Measurements from ENCODE around the gene RBBP7.

Gene RBBP7

DNA sequence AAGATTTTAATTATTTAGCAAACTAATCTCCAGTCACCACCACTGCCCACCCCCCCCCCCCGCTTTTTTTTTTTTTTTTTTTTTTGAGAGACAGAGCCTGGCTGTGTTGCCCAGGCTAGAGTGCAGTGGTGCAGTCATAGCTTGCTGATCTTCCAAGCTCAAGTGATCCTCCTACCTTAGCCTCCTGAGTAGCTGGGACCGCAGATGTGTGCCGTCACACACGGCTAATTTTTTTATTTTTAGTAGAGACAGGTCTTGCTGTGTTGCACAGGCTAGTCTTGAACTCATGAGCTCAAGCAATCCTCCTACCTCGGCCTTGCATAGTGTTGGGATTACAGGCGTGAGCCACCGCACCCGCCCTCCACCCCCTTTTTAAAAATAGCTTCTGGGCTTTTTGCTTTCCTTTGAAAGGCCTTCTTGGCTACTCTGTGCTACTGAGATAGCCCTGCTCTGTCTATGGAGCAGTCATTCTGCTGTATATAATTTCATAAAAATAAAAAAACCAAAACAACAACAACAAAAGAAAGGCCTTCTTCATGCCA is 65.2 kb downstream of the RBBP7 start:
- TF ChIP-seq Cebpa-rat (IDR thresholded peaks at IDR 0.05): no peak
- H3K4me2 ChIP-seq: peak overlapping the region; percentile 22; the same call in 1 of the 2 replicates

DNA sequence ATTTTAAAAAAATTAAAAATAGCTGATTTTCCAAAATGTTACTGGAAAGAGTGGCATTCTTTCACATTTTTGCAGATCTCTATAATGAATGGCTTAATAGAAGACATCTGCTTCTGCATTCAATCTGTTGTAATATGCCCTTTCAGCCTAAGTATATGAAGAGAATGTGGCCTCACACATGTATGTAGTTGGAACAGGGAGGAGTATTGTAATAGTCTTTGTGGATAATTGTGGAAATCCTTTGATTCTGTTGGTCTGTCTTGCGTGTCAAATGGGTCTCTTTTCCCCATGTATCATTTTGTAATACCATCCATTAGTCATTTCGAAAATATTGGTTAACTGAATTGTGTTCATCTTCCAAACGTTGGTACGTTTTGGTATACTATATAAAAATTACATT is 72.3 kb downstream of the RBBP7 start:
- H3K9ac ChIP-seq: no peak overlapping the region
- H3K27ac ChIP-seq: no peak overlapping the region
- peaks cover 100% of the 10 kb centered on the region for H4K20me1 ChIP-seq
- H3K9me3 ChIP-seq: no peaks in the 10 kb centered on the region
- no peaks in the 10 kb centered on the region for H3K4me1 ChIP-seq
- no peak overlapping the region for H3K4me2 ChIP-seq
- H3K4me3 ChIP-seq: no peak overlapping the region
- TF ChIP-seq Cebpa-rat (IDR thresholded peaks at IDR 0.05): no peak
- H3K36me3 ChIP-seq: peaks cover 68% of the 10 kb centered on the region
- H3K27me3 ChIP-seq: no peaks in the 10 kb centered on the region

More for the DNA sequence above, 65.2 kb downstream of the RBBP7 start:
- Histone ChIP-seq H3K36me3 (peaks cover 36% of the 10 kb centered on the region), H4K20me1 (peaks cover 91% of the 10 kb centered on the region), H3K9me3 (no peaks in the 10 kb centered on the region), H3K27ac (no peak overlapping the region), H3K4me3 (no peak overlapping the region), H3K4me1 (0 out of 2 replicates have a peak, but pooled peaks cover 4% of the 10 kb centered on the region), H3K9ac (no peak overlapping the region), H3K27me3 (no peaks in the 10 kb centered on the region)

DNA sequence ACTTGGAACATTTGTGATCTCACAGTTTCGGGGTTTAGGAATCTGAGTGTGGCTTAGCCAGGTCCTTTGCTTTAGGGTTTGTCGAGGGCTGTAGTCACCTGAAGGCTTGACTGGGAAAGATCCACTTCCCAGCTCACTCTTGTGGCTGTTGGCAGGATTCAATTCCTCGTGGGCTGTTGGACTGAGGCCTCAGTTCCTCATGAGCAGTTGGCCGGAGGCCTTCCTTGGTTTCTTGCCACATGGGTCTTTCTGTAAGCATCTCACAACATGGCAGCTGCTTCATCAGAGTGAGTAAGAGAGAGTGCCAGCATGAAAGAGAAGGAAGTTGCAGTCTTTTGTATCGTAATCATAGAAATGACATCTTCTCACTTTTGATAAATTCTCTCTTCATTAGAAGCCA is 72.8 kb downstream of the RBBP7 start:
- Histone ChIP-seq H3K27ac (no peak overlapping the region), H3K9ac (no peak overlapping the region), H3K4me1 (no peaks in the 10 kb centered on the region), H4K20me1 (peaks cover 100% of the 10 kb centered on the region), H3K36me3 (peaks cover 66% of the 10 kb centered on the region), H3K9me3 (no peaks in the 10 kb centered on the region), H3K4me3 (no peak overlapping the region), H3K27me3 (no peaks in the 10 kb centered on the region), H3K4me2 (no peak overlapping the region)
- TF ChIP-seq Cebpa-rat (IDR thresholded peaks at IDR 0.05): no peak

DNA sequence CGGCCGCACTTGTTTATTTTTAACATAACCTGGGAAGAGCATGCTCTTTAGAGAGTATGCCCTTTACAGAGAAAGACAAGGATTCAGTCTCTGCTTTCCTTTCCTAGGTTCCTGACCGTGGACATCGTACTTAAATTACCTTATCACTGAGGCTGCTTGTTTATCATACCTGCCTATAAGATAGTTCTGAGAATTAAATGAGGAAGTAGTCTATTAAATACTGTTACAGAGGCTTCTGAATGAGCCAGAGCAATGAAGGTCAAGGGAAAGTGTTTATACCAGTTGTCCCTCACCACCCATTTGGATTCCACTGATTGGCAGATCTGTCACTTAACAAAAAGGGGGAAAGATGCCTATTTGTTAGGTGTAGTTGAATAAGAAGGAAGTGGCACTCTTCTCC is 73.9 kb downstream of the RBBP7 start:
- H4K20me1 ChIP-seq: peaks cover 100% of the 10 kb centered on the region
- H3K4me3 ChIP-seq: no peak overlapping the region
- no peak overlapping the region for H3K27ac ChIP-seq
- H3K9me3 ChIP-seq: no peaks in the 10 kb centered on the region
- H3K4me1 ChIP-seq: no peaks in the 10 kb centered on the region
- peaks cover 65% of the 10 kb centered on the region for H3K36me3 ChIP-seq
- no peak for TF ChIP-seq Cebpa-rat (IDR thresholded peaks at IDR 0.05)
- H3K4me2 ChIP-seq: no peak overlapping the region
- H3K27me3 ChIP-seq: no peaks in the 10 kb centered on the region
- no peak overlapping the region for H3K9ac ChIP-seq

Measured in BLaER1 (cell line).